Fibroblast of skin of left biceps (primary cell): ENCODE data around the gene TRMU.

Source experiments
- DNase-seq, 2 experiments: peaks; one replicate each; pipeline ENCODE4 v3.0.0-alpha.2; 2013; ENCODE audit warnings: low read depth in 2 of 2

Gene TRMU

DNA sequence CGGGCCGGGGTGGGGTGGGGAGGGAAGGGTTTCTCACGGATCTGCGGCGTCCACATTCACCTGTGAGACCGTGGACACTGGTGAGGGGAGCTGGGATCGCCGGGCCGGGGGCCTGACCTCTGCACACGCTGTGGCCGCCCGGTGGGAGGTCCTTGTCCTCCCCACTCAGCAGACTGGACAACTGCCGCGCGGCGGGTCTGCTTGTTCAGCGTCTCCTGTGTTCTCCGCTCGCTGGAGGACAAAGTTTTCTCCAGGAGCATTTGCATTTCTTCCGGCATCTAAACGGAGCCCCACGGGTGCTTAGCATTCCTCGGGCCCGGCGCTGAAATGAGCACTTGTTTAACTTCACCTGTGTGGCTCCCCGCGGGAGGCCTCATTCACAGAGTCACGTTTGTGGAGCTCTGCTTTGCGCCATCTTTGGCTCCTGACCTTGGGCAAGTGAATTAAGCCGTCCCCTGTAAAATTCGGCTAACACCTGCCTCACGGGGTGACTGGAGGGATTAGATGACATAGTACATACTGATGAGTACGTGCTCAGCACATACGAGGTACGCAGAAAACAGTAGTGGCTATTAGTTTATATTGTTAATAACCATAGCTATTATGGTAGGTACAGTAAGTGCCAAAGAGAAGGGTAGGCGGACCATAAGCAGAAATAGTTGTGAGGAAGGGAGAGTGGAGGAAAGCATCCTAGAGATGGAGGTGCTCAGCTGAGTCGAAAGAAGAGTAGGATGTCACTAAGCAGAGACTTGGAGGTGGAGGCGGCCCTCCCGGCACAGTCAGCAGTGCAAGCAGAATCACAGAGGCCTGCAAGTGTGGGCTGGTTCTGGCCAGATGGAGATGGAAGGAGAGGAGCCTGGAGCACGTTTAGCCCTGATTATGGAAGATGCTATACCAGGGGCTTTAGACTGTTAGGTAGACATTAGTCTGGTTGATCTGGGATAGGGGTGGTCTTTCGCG, 885 bp downstream of the TRMU start:
- no peak for DNase-seq

DNA sequence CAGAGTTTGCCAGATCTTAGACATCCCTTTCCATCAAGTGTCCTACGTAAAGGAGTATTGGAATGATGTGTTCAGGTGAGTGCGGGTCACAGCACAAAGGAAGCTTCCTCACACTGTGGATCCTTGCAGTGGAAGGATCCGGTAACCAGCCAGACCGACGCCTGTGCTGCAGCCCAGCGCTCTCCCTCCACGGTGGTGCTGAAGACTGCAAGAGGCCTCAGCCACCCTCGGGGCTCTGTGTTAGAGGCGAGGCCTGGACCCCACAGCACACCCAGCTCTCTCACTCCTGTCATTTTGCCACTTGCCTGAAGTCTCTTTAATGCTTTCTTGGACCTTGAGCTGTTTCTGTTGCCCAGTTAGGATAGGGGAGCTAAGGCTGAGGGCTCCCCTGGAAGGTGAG, 2.4 kb downstream of the TRMU start:
- no peak for DNase-seq

- DNase-seq = no peak
These were observed 3.1 kb downstream of the TRMU start for GRCh38 chr22:46338636-46339035.

- DNase-seq = no peak
These were observed 4.4 kb downstream of the TRMU start for GRCh38 chr22:46339956-46340355.

- no peak for DNase-seq
These were observed 5.2 kb downstream of the TRMU start for GRCh38 chr22:46340676-46341075.

- DNase-seq = no peak
These were observed 11.3 kb downstream of the TRMU start for GRCh38 chr22:46346680-46347405.

DNA sequence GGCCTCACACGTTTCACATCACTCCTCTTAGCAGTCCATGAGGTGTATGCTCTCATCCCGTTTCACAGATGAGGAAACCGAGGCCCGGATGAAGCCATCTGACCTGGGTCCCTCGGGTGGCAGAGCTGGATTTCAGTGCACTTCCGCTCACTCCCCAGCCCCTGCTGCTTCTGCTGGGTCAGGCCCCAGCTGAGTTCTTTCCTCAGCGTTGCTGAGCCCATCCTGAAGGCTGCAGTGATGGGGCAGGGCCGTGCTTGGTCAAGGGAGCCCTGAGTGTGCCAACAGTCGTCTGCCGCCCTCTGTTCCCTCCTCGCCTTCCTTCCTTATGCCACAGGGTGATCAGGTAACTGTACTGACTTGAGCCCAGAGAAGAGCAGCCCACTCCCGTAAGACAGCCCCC, 12.1 kb downstream of the TRMU start:
- DNase-seq = no peak

- no peak for DNase-seq
These were observed 12.7 kb downstream of the TRMU start for GRCh38 chr22:46348099-46348695.

GRCh38 chr22:46349238-46349637, 13.7 kb downstream of the TRMU start:
- DNase-seq = no peak

GRCh38 chr22:46349681-46350080, 14.2 kb downstream of the TRMU start:
- DNase-seq = no peak

DNA sequence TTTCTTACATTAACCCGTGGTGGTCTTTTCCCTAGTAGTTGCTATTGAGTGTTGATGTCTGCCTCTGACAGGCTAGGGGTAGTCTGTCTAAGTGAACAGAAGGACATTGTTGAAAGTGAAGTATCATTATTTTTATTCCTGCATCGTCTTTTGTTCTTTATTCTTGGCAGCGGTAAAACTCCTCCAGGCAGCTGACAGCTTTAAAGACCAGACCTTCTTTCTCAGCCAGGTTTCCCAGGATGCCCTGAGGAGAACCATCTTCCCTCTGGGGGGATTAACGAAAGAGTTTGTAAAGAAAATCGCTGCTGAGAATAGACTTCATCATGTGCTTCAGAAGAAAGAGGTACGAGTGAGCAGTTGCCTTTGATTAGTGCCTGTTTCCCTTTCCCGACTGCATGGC, 14.6 kb downstream of the TRMU start:
- DNase-seq = no peak

DNA sequence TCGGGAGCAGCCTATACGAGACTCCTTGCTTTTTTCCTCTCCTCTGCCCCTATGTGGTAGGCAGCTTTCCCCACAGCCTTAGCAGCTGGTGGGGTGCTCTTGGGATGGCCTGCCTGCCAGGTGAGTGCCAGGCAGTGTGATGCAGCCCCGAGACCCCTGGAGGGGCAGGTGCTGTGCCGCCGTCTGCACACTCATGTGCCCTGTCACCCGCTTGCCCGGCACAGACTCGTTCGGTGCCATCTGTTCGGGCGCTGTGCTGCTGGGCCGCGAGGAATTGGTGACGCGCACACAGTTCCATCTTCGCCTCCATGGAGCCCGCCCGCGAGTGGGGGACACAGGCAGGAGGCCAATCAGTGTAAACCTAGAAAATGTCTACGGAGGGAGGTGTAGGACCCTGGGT, 15.1 kb downstream of the TRMU start:
- no peak for DNase-seq

GRCh38 chr22:46351131-46351735, 15.7 kb downstream of the TRMU start:
- DNase-seq = no peak

DNA sequence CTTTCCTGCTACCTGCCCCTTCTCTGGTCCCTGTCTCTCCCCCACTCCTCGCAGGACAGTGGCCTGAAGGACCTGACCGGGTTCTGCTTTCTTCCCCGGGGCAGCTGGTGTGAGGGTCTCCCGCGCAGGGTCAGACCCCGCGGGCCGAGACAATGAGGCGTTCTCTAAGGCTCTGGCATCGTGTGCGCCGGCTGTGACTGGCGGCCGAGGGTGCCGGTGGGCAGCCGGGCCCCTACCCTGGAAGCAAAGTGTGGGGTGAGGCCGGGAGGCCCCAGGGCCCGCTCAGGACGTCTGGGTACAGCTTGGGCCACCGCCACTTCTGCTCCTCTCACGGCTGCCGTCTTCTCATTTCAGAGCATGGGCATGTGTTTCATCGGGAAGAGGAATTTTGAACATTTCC, 16.3 kb downstream of the TRMU start:
- DNase-seq = no peak

GRCh38 chr22:46352276-46352675, 16.8 kb downstream of the TRMU start:
- no peak for DNase-seq

DNA sequence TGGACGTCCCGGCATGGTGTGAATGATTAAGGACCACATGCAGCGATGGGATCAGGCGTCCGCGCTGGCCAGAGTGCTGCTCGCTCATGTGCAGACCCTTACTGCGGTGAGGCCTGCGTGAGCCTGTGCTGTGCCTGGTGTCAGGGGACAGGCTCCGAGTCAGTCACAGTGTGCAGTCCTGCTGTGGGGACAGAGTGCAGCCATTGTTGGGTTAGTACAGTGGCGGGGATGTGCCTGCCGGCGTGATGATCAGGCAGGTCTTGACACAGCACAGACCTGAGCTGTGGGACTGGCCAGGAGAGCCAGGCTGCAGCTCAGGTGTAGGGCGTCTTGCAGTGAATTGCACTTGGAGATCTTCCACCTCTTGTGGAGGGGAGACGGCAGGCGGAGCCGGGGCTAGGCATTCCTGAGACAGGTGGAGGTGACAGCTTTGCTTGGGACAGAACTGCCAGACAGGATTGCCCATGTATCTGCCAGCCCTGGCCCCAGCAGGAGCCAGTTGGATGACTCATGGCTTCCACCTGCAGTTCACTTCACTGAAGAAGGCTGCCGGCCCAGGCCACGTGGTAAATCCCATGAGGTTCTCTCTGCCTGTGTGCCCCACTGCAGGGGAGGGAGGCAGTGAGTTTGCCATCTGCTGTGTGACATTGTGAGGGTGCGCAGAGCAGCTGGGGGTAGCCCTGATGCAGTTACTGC, 17.3 kb downstream of the TRMU start:
- no peak for DNase-seq

- no peak for DNase-seq
These were observed 18.1 kb downstream of the TRMU start for GRCh38 chr22:46353483-46354105.

GRCh38 chr22:46354176-46354992, 18.9 kb downstream of the TRMU start:
- DNase-seq = no peak

GRCh38 chr22:46354993-46355305, 19.4 kb downstream of the TRMU start:
- no peak for DNase-seq

- no peak for DNase-seq
These were observed 20.0 kb downstream of the TRMU start for GRCh38 chr22:46355369-46355995.
